K562 (cell line): ENCODE results near the gene JPH2. TPM values are rescaled to one million over a fixed set of nuclear protein-coding genes. Genes with fewer than 3 reads are reported as not detected.
A peak's percentile ranks its signal among the peaks of the same experiment; 100 is the strongest.

ENCODE experiments used
- ARID2 ChIP-seq: fragments of 450-650 bp; IDR thresholded peaks from 2 replicates; pipeline ENCODE4 v1.6.1; 2017; ENCODE audit warnings: antibody characterized with exemption, mild to moderate bottlenecking
- BCLAF1 ChIP-seq, 2 experiments: fragments of 450-650 bp in 1 of 2; IDR thresholded peaks; 2 replicates each; pipeline ENCODE4 v1.6.1; 2011 to 2017; ENCODE audit warnings: low read depth in 2 of 2, antibody characterized with exemption in 1 of 2, borderline replicate concordance in 1 of 2, low read length in 1 of 2, mild to moderate bottlenecking in 1 of 2, mixed read lengths in 1 of 2; ENCODE audit not compliant: control insufficient read depth in 1 of 2
- C11orf30 ChIP-seq: fragments of 450-650 bp; IDR thresholded peaks from 2 replicates; pipeline ENCODE4 v1.6.1; 2016; ENCODE audit warnings: low read depth, mild to moderate bottlenecking
- EP300 ChIP-seq: IDR thresholded peaks from 2 replicates; pipeline ENCODE4 v1.6.1; 2012; ENCODE audit warnings: low read length, improper control_type of control experiment
- FOS ChIP-seq: IDR thresholded peaks from 3 replicates; pipeline ENCODE4 v1.6.1; 2011; ENCODE audit not compliant: insufficient read length; ENCODE audit errors: extremely low read depth
- HNRNPK ChIP-seq: fragments of 200-400 bp; formaldehyde crosslinking; IDR thresholded peaks from one replicate; pipeline ENCODE4 v1.6.1; 2018; ENCODE audit warnings: mild to moderate bottlenecking, low read depth, low read length; ENCODE audit not compliant: poor library complexity, severe bottlenecking
- MBD2 ChIP-seq: sonication (generic); IDR thresholded peaks from 2 replicates; pipeline ENCODE4 v1.6.1; 2016; ENCODE audit warnings: low read depth, borderline replicate concordance
- PRDM10 ChIP-seq: fragments of 450-650 bp; IDR thresholded peaks from 2 replicates; pipeline ENCODE4 v1.6.1; 2018; ENCODE audit not compliant: partially characterized antibody
- RAD21 ChIP-seq, 2 experiments: fragments of 250-450 bp in 1 of 2; fragments of 450-650 bp in 1 of 2; sonication (Bioruptor Pico) in 1 of 2; formaldehyde crosslinking in 1 of 2; IDR thresholded peaks in 1 of 2; conservative IDR thresholded peaks in 1 of 2; 2 replicates each; pipeline versions ENCODE4 v1.4.0 to v1.8.0; 2020 to 2022; ENCODE audit warnings: mild to moderate bottlenecking in 2 of 2, moderate library complexity in 1 of 2
- SMAD4 ChIP-seq: fragments of 250-450 bp; sonication (Bioruptor Pico); conservative IDR thresholded peaks from 2 replicates; pipeline ENCODE4 v1.8.0; 2021; ENCODE audit warnings: inconsistent platforms, mild to moderate bottlenecking, moderate library complexity
- SOX6 ChIP-seq: fragments of 450-650 bp; IDR thresholded peaks from 2 replicates; pipeline ENCODE4 v1.6.1; 2014; ENCODE audit warnings: mild to moderate bottlenecking
- SRF ChIP-seq, 2 experiments: fragments of 250-450, 450-650 bp in 1 of 2; sonication (Bioruptor Pico) in 1 of 2; sonication (generic) in 1 of 2; formaldehyde crosslinking; IDR thresholded peaks; 2 replicates each; pipeline versions ENCODE4 v1.5.0 to v1.5.1; 2020 to 2022; ENCODE audit warnings: mild to moderate bottlenecking in 1 of 2, missing genetic modification reagents in 1 of 2
- STAT5B ChIP-seq: fragments of 250-450 bp; sonication (Bioruptor Pico); IDR thresholded peaks from 2 replicates; pipeline ENCODE4 v1.8.0; 2021; ENCODE audit warnings: mild to moderate bottlenecking, inconsistent platforms
- TBL1XR1 ChIP-seq, 2 experiments: IDR thresholded peaks; 2 replicates each; pipeline ENCODE4 v1.6.1; 2012; ENCODE audit warnings: improper control_type of control experiment in 2 of 2, low read length in 2 of 2, mild to moderate bottlenecking in 1 of 2
- ZBTB49 ChIP-seq: sonication (generic); formaldehyde crosslinking; IDR thresholded peaks from 2 replicates; pipeline ENCODE4 v1.8.0; 2022; ENCODE audit warnings: missing genetic modification reagents, mild to moderate bottlenecking, borderline replicate concordance
- polyA plus RNA-seq, 8 experiments: library from polyadenylated mRNA; depleted of rRNA in 4 of 8; stranded (reverse) in 5 of 8; unstranded in 3 of 8; fragments of >200 nt; fragmentation: Nextera tagmentation in 2 of 8; fragmentation: Illumina TruSeq in 1 of 8; extraction: Ambion mirVana in 2 of 8; extraction: Trizol in 1 of 8; gene quantifications; 2 replicates each; pipeline versions ENCODE4 v1.2.1 to v1.2.3, GENCODE V29; 2011 to 2014; ENCODE audit warnings: inconsistent platforms in 1 of 8, missing spikeins in 1 of 8
- total RNA-seq, 7 experiments: library from RNA; depleted of rRNA in 6 of 7; stranded (reverse); fragments of >200 nt in 6 of 7; fragmentation: Illumina TruSeq in 2 of 7; extraction: Trizol in 2 of 7; gene quantifications; 2 replicates each; pipeline versions ENCODE4 v1.2.1 to v1.2.3, GENCODE V29; 2011 to 2021; ENCODE audit warnings: low replicate concordance in 1 of 7

JPH2 gene
- total and polyA plus RNA-seq, 9 of the 15 experiments (the other 6 are each of a cell fraction or from before 2014, with no cell fraction given) = not detected

- no peak for TF ChIP-seq EP300
- no peak for TF ChIP-seq SRF (CRISPR knock-in tag; IDR thresholded peaks at IDR 0.05)
- peak; percentile 55; the same call in 1 of the 2 replicates for TF ChIP-seq MBD2
- no peak for TF ChIP-seq HNRNPK
- TF ChIP-seq TBL1XR1 (IDR thresholded peaks at IDR 0.05; ENCODE audit: low read length in 2 of 2) = no peak
- no peak for TF ChIP-seq ZBTB49 (CRISPR knock-in tag)
- TF ChIP-seq STAT5B = no peak
- peak; percentile 76 for TF ChIP-seq C11orf30
- no peak for TF ChIP-seq SOX6
- TF ChIP-seq PRDM10 = peak; percentile 87
- TF ChIP-seq BCLAF1 (IDR thresholded peaks at IDR 0.05; ENCODE audit: borderline replicate concordance in 1 of 2, control insufficient read depth in 1 of 2, low read depth in 2 of 2, low read length in 1 of 2) = no peak
- no peak for TF ChIP-seq SMAD4
- TF ChIP-seq FOS = peak; percentile 78
- no peak for TF ChIP-seq ARID2
- TF ChIP-seq RAD21 (CRISPR knock-in tag; conservative IDR thresholded peaks at IDR 0.05 in 1 of 2, IDR thresholded peaks at IDR 0.05 in 1 of 2) = no peak
Observed at GRCh38 chr20:44089987-44090674, 96.9 kb downstream of the JPH2 start (continued).
